Heart left ventricle (tissue), 16 donors: ENCODE measurements around the gene UNKL. TPM values are rescaled to one million over a fixed set of nuclear protein-coding genes. Genes with fewer than 3 reads are reported as not detected.

Experiments used
- ATAC-seq, 4 donors: fragments of 200-7000 bp; cut with Tn5 transposase; one replicate each; pipeline ENCODE4 v1.9.1; 2020 to 2022; ENCODE audit warnings: moderate library complexity in 4 of 4, mild to moderate bottlenecking in 3 of 4, moderate number of reproducible peaks in 1 of 4
- DNase-seq, 5 donors: peaks; one replicate each; pipeline ENCODE4 v3.0.0-alpha.2; 2020
- H3K27ac ChIP-seq, 12 donors: fragments of 200-600 bp; sonication (generic) in 4 of 12; one replicate each; pipeline versions ENCODE4 v1.5.0 to v1.8.0; 2016 to 2022; ENCODE audit warnings: mild to moderate bottlenecking in 2 of 12
- H3K27me3 ChIP-seq, 9 donors: fragments of 200-600 bp; sonication (generic) in 2 of 9; one replicate each; pipeline versions ENCODE4 v1.5.1 to v1.8.0; 2016 to 2022; ENCODE audit warnings: mild to moderate bottlenecking in 3 of 9
- H3K36me3 ChIP-seq, 9 donors: fragments of 200-600 bp; sonication (generic) in 2 of 9; one replicate each; pipeline versions ENCODE4 v1.5.0 to v1.8.0; 2018 to 2022; ENCODE audit warnings: mild to moderate bottlenecking in 2 of 9
- H3K4me1 ChIP-seq, 12 donors: fragments of 200-600 bp; sonication (generic) in 4 of 12; one replicate each; pipeline versions ENCODE4 v1.5.0 to v1.8.0; 2016 to 2022; ENCODE audit warnings: mild to moderate bottlenecking in 3 of 12
- H3K4me3 ChIP-seq, 12 donors: fragments of 200-600 bp; sonication (generic) in 4 of 12; one replicate each; pipeline versions ENCODE4 v1.5.0 to v1.8.0; 2017 to 2022; ENCODE audit warnings: mild to moderate bottlenecking in 9 of 12, moderate library complexity in 4 of 12
- H3K9me3 ChIP-seq, 12 donors: fragments of 200-600 bp; sonication (generic) in 4 of 12; one replicate each; pipeline versions ENCODE4 v1.5.0 to v1.8.0; 2016 to 2022; ENCODE audit warnings: mild to moderate bottlenecking in 1 of 12
- CTCF ChIP-seq, 12 donors: fragments of 200-600 bp; sonication (generic) in 4 of 12; IDR thresholded peaks; one replicate each; pipeline versions ENCODE4 v1.5.0 to v1.8.0; 2018 to 2022; ENCODE audit warnings: antibody characterized with exemption in 12 of 12, mild to moderate bottlenecking in 5 of 12
- POLR2A ChIP-seq, 2 donors: fragments of 450-650 bp; IDR thresholded peaks; one replicate each; pipeline ENCODE4 v1.6.1; 2017; ENCODE audit warnings: antibody characterized with exemption in 2 of 2, mild to moderate bottlenecking in 2 of 2, moderate library complexity in 2 of 2
- WGBS, 4 donors: extraction: QIAGEN DNeasy Blood & Tissue Kit in 2 of 4; methylation state at CpG; one replicate each; pipeline versions ENCODE4 v1.1.5 to v1.1.7; 2013 to 2018; 5-methylcytosine and 5-hydroxymethylcytosine counted together
- intact Hi-C, 10 donors: fragments of 100-400 bp; cut with DNase I; formaldehyde crosslinking; loops; one replicate each; pipeline versions ENCODE4 v1.11.1 to v1.14.2; 2022
- polyA plus RNA-seq, 2 donors: library from polyadenylated mRNA; stranded (reverse); fragments of 200-250 nt; gene quantifications; one replicate each; pipeline ENCODE4 v1.2.3, GENCODE V29; 2013
- total RNA-seq, 9 donors: library from RNA; depleted of rRNA in 2 of 9; stranded (reverse); fragments of >200 nt in 2 of 9; fragmentation: NEBNext Ultra II Directional in 3 of 9; extraction: Animal tissue kit (Norgen Biotek cat#: 25700) in 3 of 9; gene quantifications; one replicate each; pipeline versions ENCODE4 v1.1.0 to v1.2.4, GENCODE V29; 2016 to 2023
- donor health status: ischemic (EF 13 %, LVEDD 7.1; RV severe dilation, severe dysfunction).
- donor health status: healthy with polysubstance abuse.
- donor health status: DM: no; HTN: yes; CAD: no.
- donor health status: DM: no; HTN: no; CAD: no.
- donor health status: ischemic (EF 25% LVEDD 6.9; RV normal size, moderate dysfunction).
- donor health status: ischemic (EF 25% LVEDD 5.7; RV mildly dilated, moderate dysfunction).
- donor health status: healthy.
- donor health status: DM: yes; HTN: yes; CAD: no.
- donor health status: ischemic (EF 35%, LVEDD 5.7; RV mildly dilated, moderate dysfunction).
- donor health status: nonischemic (EF 11% LVEDD 7.7; RV severe dilation, severe dysfunction).
- donor health status: DM: yes; HTN: yes; CAD: no.
- donor health status: PGD.
- donor health status: ischemic (EF 29% LVEDD 5.4; RV normal size, mild dysfunction).
- donor health status: nonischemic (EF 23%, LVEDD 6.1; RV moderate dilation, normal function).

Gene UNKL
- total and polyA plus RNA-seq, 11 donors: 4.3 to 18.3 (median 9.2) TPM

- peaks cover 0 to 62% (median 16%) of the 10 kb centered on the region in 9 donors for H3K36me3 ChIP-seq
- H3K4me1 ChIP-seq: peaks cover 0 to 23% (median 12%) of the 10 kb centered on the region in 12 donors
- DNase-seq: peak in 2 of 5 donors; percentile 41 to 45
- peak overlapping the region in 8 of 12 donors; percentile 13 to 65 (median 49) for H3K27ac ChIP-seq
- intact Hi-C loops: loop anchor here in 1 of 10 donors (10.0 kb wide), 1 partner anchor 103 kb away; the partner anchor contains the start of gene UBE2I
- no peaks in the 10 kb centered on the region for H3K27me3 ChIP-seq
- TF ChIP-seq POLR2A (IDR thresholded peaks at IDR 0.05) (no peak), CTCF (IDR thresholded peaks at IDR 0.05) (no peak)
- 20 to 29% (median 27%) methylated on average over 10 to 11 of the region's 11 CpGs for WGBS, 4 donors
- peak overlapping the region in 10 of 12 donors; percentile 34 to 69 (median 60) for H3K4me3 ChIP-seq
- H3K9me3 ChIP-seq: no peaks in the 10 kb centered on the region
- peak; percentile 3 to 37 (median 8) for ATAC-seq
Measured at GRCh38 chr16:1407753-1408152, 6.8 kb downstream of the UNKL start.

- H3K27me3 ChIP-seq: no peaks in the 10 kb centered on the region
- DNase-seq: peak in 1 of 5 donors; percentile 62
- no peak for TF ChIP-seq POLR2A (IDR thresholded peaks at IDR 0.05)
- no peak for TF ChIP-seq CTCF (IDR thresholded peaks at IDR 0.05)
- intact Hi-C loops: loop anchor here in 1 of 10 donors (10.0 kb wide), 1 partner anchor 99 kb away; the partner anchor contains the start of gene UBE2I
- no peak overlapping the region for H3K27ac ChIP-seq
- WGBS, 4 donors: 90 to 95% (median 92%) methylated on average over 14 of the region's 14 CpGs
- no peak for ATAC-seq
- peaks cover 0 to 16% (median 10%) of the 10 kb centered on the region in 12 donors for H3K4me1 ChIP-seq
- H3K4me3 ChIP-seq: no peak overlapping the region
- no peaks in the 10 kb centered on the region for H3K9me3 ChIP-seq
- peaks cover 0 to 71% (median 50%) of the 10 kb centered on the region in 9 donors for H3K36me3 ChIP-seq
Measured at GRCh38 chr16:1403733-1404132, 10.8 kb downstream of the UNKL start.

GRCh38 chr16:1403036-1403435, 11.5 kb downstream of the UNKL start:
- Histone ChIP-seq H3K4me1 (peaks cover 0 to 11% (median 5%) of the 10 kb centered on the region in 12 donors), H3K27ac (no peak overlapping the region), H3K27me3 (no peaks in the 10 kb centered on the region), H3K36me3 (peaks cover 0 to 78% (median 55%) of the 10 kb centered on the region in 9 donors), H3K9me3 (no peaks in the 10 kb centered on the region), H3K4me3 (no peak overlapping the region)
- no peak for TF ChIP-seq POLR2A (IDR thresholded peaks at IDR 0.05)
- ATAC-seq (no peak), DNase-seq (no peak)
- intact Hi-C loops: loop anchor here in 1 of 10 donors (10.0 kb wide), 1 partner anchor 98 kb away; the partner anchor contains the start of gene UBE2I
- WGBS, 4 donors: 94 to 95% (median 94%) methylated on average over 18 to 22 of the region's 22 CpGs

- intact Hi-C loops: loop anchor here in 1 of 10 donors (10.0 kb wide), 1 partner anchor 97 kb away; the partner anchor contains the start of gene UBE2I
- peaks cover 0 to 81% (median 60%) of the 10 kb centered on the region in 9 donors for H3K36me3 ChIP-seq
- no peak overlapping the region for H3K4me3 ChIP-seq
- 92 to 96% (median 93%) methylated on average over 11 to 13 of the region's 13 CpGs for WGBS, 4 donors
- no peak for DNase-seq
- TF ChIP-seq CTCF (IDR thresholded peaks at IDR 0.05) (no peak), POLR2A (IDR thresholded peaks at IDR 0.05) (no peak)
- no peak overlapping the region for H3K27ac ChIP-seq
- H3K4me1 ChIP-seq: no peaks in the 10 kb centered on the region
- H3K27me3 ChIP-seq: no peaks in the 10 kb centered on the region
- ATAC-seq: no peak
- H3K9me3 ChIP-seq: no peaks in the 10 kb centered on the region
Measured at GRCh38 chr16:1401758-1402154, 12.7 kb downstream of the UNKL start.
